ENCODE data around the gene MDFI. TPM values are rescaled to one million over a fixed set of nuclear protein-coding genes. Genes with fewer than 3 reads are reported as not detected.

The MDFI gene
- total and polyA plus RNA-seq, 2 donors = 6.2 to 7.8 TPM

- Histone ChIP-seq H3K4me3 (ENCODE audit: low read length in 2 of 2) (no peak overlapping the region), H3K9me3 (ENCODE audit: control insufficient read depth in 2 of 2, insufficient read depth in 1 of 2, low read length in 1 of 2) (no peaks in the 10 kb centered on the region), H3K36me3 (ENCODE audit: control insufficient read depth in 2 of 2, insufficient read depth in 2 of 2, low read length in 1 of 2) (no peaks in the 10 kb centered on the region), H3K27ac (ENCODE audit: low read depth in 1 of 2, low read length in 1 of 2) (peak overlapping the region in 1 of 2 donors; percentile 77), H3K27me3 (ENCODE audit: control insufficient read depth in 2 of 2, insufficient read depth in 1 of 2, low read length in 1 of 2) (no peaks in the 10 kb centered on the region), H3K4me1 (ENCODE audit: control insufficient read depth in 2 of 2, insufficient read depth in 2 of 2, low read length in 2 of 2) (peaks cover 10 to 26% of the 10 kb centered on the region in 2 donors)
- 79% methylated on average over 18 of the region's 18 CpGs for WGBS
- peak in 1 of 9 donors; percentile 54 for DNase-seq (ENCODE audit: low read depth in 6 of 9, low spot score in 9 of 9)
These were observed 13.5 kb upstream of the MDFI start for GRCh38 chr6:41624621-41625380.

DNA sequence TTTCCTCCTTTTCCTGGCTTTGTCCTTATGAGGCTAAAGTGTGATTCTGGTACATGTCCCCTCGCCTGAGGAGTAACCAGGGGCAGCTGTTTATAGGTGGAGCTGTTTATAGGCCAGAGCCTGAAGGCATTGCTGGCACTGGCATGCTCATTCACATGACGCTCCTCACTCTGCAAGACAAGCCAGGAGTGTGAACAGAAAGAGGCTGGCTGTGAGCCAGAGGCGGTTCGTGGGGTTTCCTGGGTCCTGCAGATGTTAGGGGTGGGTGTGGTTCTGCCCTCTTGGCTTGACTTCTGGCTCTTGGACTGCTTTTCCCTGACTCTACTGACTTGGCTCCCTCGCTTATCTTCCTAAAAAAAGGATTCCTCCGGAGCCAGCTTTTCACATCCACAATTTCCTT, 12.8 kb upstream of the MDFI start:
- DNase-seq (ENCODE audit: low read depth in 6 of 9, low spot score in 9 of 9) = peak in 2 of 9 donors; percentile 22 to 61
- WGBS = 50% methylated on average over 6 of the region's 6 CpGs
- H3K4me1 ChIP-seq (ENCODE audit: control insufficient read depth in 2 of 2, insufficient read depth in 2 of 2, low read length in 2 of 2) = peaks cover 10 to 26% of the 10 kb centered on the region in 2 donors
- H3K36me3 ChIP-seq (ENCODE audit: control insufficient read depth in 2 of 2, insufficient read depth in 2 of 2, low read length in 1 of 2) = no peaks in the 10 kb centered on the region
- H3K4me3 ChIP-seq (ENCODE audit: low read length in 2 of 2) = no peak overlapping the region
- H3K9me3 ChIP-seq (ENCODE audit: control insufficient read depth in 2 of 2, insufficient read depth in 1 of 2, low read length in 1 of 2) = no peaks in the 10 kb centered on the region
- no peaks in the 10 kb centered on the region for H3K27me3 ChIP-seq (ENCODE audit: control insufficient read depth in 2 of 2, insufficient read depth in 1 of 2, low read length in 1 of 2)
- peak overlapping the region in 1 of 2 donors; percentile 77 for H3K27ac ChIP-seq (ENCODE audit: low read depth in 1 of 2, low read length in 1 of 2)

GRCh38 chr6:41626022-41626421, 12.2 kb upstream of the MDFI start:
- DNase-seq (ENCODE audit: low read depth in 6 of 9, low spot score in 9 of 9) = no peak
- H3K36me3 ChIP-seq (ENCODE audit: control insufficient read depth in 2 of 2, insufficient read depth in 2 of 2, low read length in 1 of 2) = no peaks in the 10 kb centered on the region
- H3K4me1 ChIP-seq (ENCODE audit: control insufficient read depth in 2 of 2, insufficient read depth in 2 of 2, low read length in 2 of 2) = peaks cover 10 to 26% of the 10 kb centered on the region in 2 donors
- WGBS = 98% methylated on average over 4 of the region's 4 CpGs
- peaks cover 0 to 2% of the 10 kb centered on the region in 2 donors for H3K27me3 ChIP-seq (ENCODE audit: control insufficient read depth in 2 of 2, insufficient read depth in 1 of 2, low read length in 1 of 2)
- H3K4me3 ChIP-seq (ENCODE audit: low read length in 2 of 2) = no peak overlapping the region
- H3K9me3 ChIP-seq (ENCODE audit: control insufficient read depth in 2 of 2, insufficient read depth in 1 of 2, low read length in 1 of 2) = no peaks in the 10 kb centered on the region
- no peak overlapping the region for H3K27ac ChIP-seq (ENCODE audit: low read depth in 1 of 2, low read length in 1 of 2)

DNA sequence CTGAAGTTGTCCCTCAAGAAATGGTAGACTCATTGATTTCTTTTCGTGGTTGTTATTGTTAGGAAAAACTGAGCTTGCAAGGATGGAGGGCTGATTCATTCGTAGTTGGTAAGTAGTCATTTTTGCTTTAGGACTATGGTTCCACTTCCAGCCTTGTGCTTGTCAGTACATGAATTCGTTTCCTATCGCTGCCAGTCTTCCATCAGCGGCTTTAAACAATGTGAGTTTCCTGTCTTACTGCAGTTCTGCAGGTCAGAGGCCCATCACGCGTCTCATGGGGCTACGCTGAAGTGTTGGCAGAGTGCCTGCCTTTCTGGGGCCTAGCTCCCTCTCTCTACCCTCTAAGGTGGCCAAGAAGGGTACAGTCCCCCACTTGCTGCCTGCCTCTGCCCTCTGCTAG, 11.4 kb upstream of the MDFI start:
- peaks cover 10 to 26% of the 10 kb centered on the region in 2 donors for H3K4me1 ChIP-seq (ENCODE audit: control insufficient read depth in 2 of 2, insufficient read depth in 2 of 2, low read length in 2 of 2)
- DNase-seq (ENCODE audit: low read depth in 6 of 9, low spot score in 9 of 9) = peak in 1 of 9 donors; percentile 56
- no peak overlapping the region for H3K4me3 ChIP-seq (ENCODE audit: low read length in 2 of 2)
- peak overlapping the region in 1 of 2 donors; percentile 26 for H3K27ac ChIP-seq (ENCODE audit: low read depth in 1 of 2, low read length in 1 of 2)
- H3K9me3 ChIP-seq (ENCODE audit: control insufficient read depth in 2 of 2, insufficient read depth in 1 of 2, low read length in 1 of 2) = no peaks in the 10 kb centered on the region
- WGBS = 41% methylated on average over 8 of the region's 8 CpGs
- H3K27me3 ChIP-seq (ENCODE audit: control insufficient read depth in 2 of 2, insufficient read depth in 1 of 2, low read length in 1 of 2) = peaks cover 0 to 5% of the 10 kb centered on the region in 2 donors
- H3K36me3 ChIP-seq (ENCODE audit: control insufficient read depth in 2 of 2, insufficient read depth in 2 of 2, low read length in 1 of 2) = no peaks in the 10 kb centered on the region

DNA sequence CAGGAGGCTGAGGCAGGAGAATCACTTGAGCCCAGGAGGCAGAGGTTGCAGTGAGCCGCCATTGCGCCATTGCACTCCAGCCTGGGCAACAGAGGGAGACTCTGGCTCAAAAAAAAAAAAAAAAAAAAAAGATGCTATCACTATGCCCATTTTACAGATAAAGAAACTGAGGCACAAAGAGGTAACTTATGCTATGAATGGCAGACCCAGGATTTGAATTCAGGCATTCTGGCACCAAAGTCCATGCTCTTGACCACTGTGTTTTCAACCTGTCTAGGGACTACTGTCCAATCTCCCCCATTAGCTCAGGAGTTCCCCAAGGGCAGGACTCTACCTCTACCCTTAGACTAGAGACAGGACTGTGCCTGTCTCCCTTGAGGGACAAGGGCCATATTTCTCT, 9.1 kb upstream of the MDFI start:
- no peak for DNase-seq (ENCODE audit: low read depth in 6 of 9, low spot score in 9 of 9)
- Histone ChIP-seq H3K4me1 (ENCODE audit: control insufficient read depth in 2 of 2, insufficient read depth in 2 of 2, low read length in 2 of 2) (peaks cover 10 to 26% of the 10 kb centered on the region in 2 donors), H3K4me3 (ENCODE audit: low read length in 2 of 2) (no peak overlapping the region), H3K9me3 (ENCODE audit: control insufficient read depth in 2 of 2, insufficient read depth in 1 of 2, low read length in 1 of 2) (no peaks in the 10 kb centered on the region), H3K27me3 (ENCODE audit: control insufficient read depth in 2 of 2, insufficient read depth in 1 of 2, low read length in 1 of 2) (peaks cover 0 to 14% of the 10 kb centered on the region in 2 donors), H3K27ac (ENCODE audit: low read depth in 1 of 2, low read length in 1 of 2) (no peak overlapping the region), H3K36me3 (ENCODE audit: control insufficient read depth in 2 of 2, insufficient read depth in 2 of 2, low read length in 1 of 2) (no peaks in the 10 kb centered on the region)
- 100% methylated on average over 2 of the region's 2 CpGs for WGBS

DNA sequence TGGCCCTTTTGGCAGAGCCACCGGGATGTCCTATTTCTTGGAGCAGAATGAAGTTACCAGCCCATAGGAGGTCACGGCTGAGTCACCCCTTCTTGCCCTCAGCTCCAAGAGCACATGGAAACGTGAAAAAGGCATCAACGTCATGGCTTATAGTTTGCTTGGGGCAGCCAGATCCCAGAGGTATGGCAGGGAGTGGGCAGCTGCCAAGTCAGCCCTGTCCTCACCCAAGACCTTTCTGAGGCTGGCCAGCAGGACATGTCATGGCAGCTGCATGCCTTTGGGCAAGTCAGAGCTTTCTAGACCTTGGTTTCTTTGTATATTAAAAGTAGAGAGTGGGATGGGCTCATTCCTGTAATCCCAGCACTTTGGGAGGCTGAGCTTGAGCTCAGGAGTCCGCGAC, 8.2 kb upstream of the MDFI start:
- Histone ChIP-seq H3K4me3 (ENCODE audit: low read length in 2 of 2) (no peak overlapping the region), H3K36me3 (ENCODE audit: control insufficient read depth in 2 of 2, insufficient read depth in 2 of 2, low read length in 1 of 2) (no peaks in the 10 kb centered on the region), H3K27ac (ENCODE audit: low read depth in 1 of 2, low read length in 1 of 2) (no peak overlapping the region), H3K4me1 (ENCODE audit: control insufficient read depth in 2 of 2, insufficient read depth in 2 of 2, low read length in 2 of 2) (peaks cover 10 to 20% of the 10 kb centered on the region in 2 donors), H3K9me3 (ENCODE audit: control insufficient read depth in 2 of 2, insufficient read depth in 1 of 2, low read length in 1 of 2) (no peaks in the 10 kb centered on the region), H3K27me3 (ENCODE audit: control insufficient read depth in 2 of 2, insufficient read depth in 1 of 2, low read length in 1 of 2) (peaks cover 5 to 23% of the 10 kb centered on the region in 2 donors)
- DNase-seq (ENCODE audit: low read depth in 6 of 9, low spot score in 9 of 9) = no peak
- WGBS = 98% methylated on average over 6 of the region's 6 CpGs

DNA sequence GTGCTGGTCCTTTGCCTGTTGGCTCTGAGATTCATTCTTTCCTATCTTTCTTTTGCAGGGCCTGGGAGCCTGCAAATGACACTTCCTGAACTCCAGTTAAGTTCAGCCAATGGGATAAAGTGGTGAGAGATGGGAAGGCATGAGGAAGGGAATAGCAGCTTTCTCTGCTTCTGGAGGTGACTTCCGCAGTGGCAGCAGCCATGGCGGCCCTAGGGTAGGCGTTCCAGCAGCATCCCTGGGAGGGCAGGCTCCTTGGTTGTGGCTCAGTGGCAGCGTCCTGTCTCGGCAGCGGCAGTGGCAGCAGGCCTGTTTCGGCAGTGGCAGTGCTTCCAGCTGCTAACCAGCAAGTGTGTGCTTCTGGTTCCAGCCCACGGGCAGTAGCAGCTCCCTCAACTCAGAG, 7.3 kb upstream of the MDFI start:
- peaks cover 4 to 11% of the 10 kb centered on the region in 2 donors for H3K4me1 ChIP-seq (ENCODE audit: control insufficient read depth in 2 of 2, insufficient read depth in 2 of 2, low read length in 2 of 2)
- no peak for DNase-seq (ENCODE audit: low read depth in 6 of 9, low spot score in 9 of 9)
- H3K27ac ChIP-seq (ENCODE audit: low read depth in 1 of 2, low read length in 1 of 2) = no peak overlapping the region
- H3K4me3 ChIP-seq (ENCODE audit: low read length in 2 of 2) = no peak overlapping the region
- H3K27me3 ChIP-seq (ENCODE audit: control insufficient read depth in 2 of 2, insufficient read depth in 1 of 2, low read length in 1 of 2) = peaks cover 9 to 32% of the 10 kb centered on the region in 2 donors
- no peaks in the 10 kb centered on the region for H3K9me3 ChIP-seq (ENCODE audit: control insufficient read depth in 2 of 2, insufficient read depth in 1 of 2, low read length in 1 of 2)
- WGBS = 97% methylated on average over 8 of the region's 8 CpGs
- H3K36me3 ChIP-seq (ENCODE audit: control insufficient read depth in 2 of 2, insufficient read depth in 2 of 2, low read length in 1 of 2) = no peaks in the 10 kb centered on the region

DNA sequence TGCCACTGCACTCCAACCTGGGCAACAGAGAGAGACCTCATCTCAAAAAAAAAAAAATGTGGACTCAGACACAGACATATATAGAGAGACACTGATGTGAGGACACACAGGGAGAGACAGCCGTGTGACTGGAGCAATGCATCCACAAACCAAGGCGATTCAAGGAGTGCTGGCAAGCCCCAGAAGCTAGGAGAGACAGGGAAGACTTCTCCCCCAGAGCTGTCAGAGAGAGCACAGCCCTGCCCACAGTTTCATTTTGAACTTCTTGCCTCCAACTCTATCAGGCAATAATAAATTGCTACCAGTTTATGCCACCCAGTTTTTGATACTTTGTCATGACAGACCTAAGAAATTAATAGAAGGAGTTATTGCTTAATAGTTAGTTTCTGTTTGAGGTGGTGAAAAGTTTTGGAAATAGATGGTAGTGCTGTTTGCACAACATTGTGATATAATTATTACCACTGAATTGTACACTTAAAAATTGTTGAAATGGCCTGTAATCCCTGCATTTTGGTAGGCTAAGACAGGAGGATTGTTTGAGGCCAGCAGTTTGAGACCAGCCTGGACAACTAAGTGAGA, 5.1 kb upstream of the MDFI start:
- Histone ChIP-seq H3K9me3 (ENCODE audit: control insufficient read depth in 2 of 2, insufficient read depth in 1 of 2, low read length in 1 of 2) (peaks cover 0 to 3% of the 10 kb centered on the region in 2 donors), H3K36me3 (ENCODE audit: control insufficient read depth in 2 of 2, insufficient read depth in 2 of 2, low read length in 1 of 2) (no peaks in the 10 kb centered on the region), H3K4me3 (ENCODE audit: low read length in 2 of 2) (no peak overlapping the region), H3K4me1 (ENCODE audit: control insufficient read depth in 2 of 2, insufficient read depth in 2 of 2, low read length in 2 of 2) (peaks cover under 1 to 8% of the 10 kb centered on the region in 2 donors), H3K27me3 (ENCODE audit: control insufficient read depth in 2 of 2, insufficient read depth in 1 of 2, low read length in 1 of 2) (peaks cover 30 to 54% of the 10 kb centered on the region in 2 donors), H3K27ac (ENCODE audit: low read depth in 1 of 2, low read length in 1 of 2) (no peak overlapping the region)
- DNase-seq (ENCODE audit: low read depth in 6 of 9, low spot score in 9 of 9) = no peak
- 95% methylated on average over 2 of the region's 2 CpGs for WGBS

DNA sequence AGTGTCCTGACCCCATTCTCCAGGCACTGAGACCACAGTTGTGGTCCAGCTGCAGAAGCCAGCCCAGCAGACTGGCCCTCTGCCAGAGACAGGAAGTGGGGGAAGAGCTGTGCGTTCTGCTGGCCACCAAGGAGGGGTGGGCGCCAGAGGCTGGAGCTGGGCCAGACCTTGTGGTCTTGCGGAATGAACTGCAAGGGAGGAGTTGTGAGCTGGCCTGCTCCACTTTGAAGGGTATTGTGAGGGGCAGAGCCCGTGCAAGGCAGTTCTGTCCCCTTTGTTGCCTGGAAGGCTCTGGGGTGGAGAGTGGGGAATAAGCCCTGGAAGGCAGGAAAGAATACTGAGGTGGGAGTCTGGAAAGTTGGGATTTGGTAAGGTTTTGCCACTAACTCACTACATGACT, 3.6 kb upstream of the MDFI start:
- H3K27ac ChIP-seq (ENCODE audit: low read depth in 1 of 2, low read length in 1 of 2) = no peak overlapping the region
- no peak overlapping the region for H3K4me3 ChIP-seq (ENCODE audit: low read length in 2 of 2)
- no peaks in the 10 kb centered on the region for H3K36me3 ChIP-seq (ENCODE audit: control insufficient read depth in 2 of 2, insufficient read depth in 2 of 2, low read length in 1 of 2)
- peaks cover 3 to 15% of the 10 kb centered on the region in 2 donors for H3K4me1 ChIP-seq (ENCODE audit: control insufficient read depth in 2 of 2, insufficient read depth in 2 of 2, low read length in 2 of 2)
- WGBS = 44% methylated on average over 4 of the region's 4 CpGs
- H3K9me3 ChIP-seq (ENCODE audit: control insufficient read depth in 2 of 2, insufficient read depth in 1 of 2, low read length in 1 of 2) = peaks cover 0 to 3% of the 10 kb centered on the region in 2 donors
- no peak for DNase-seq (ENCODE audit: low read depth in 6 of 9, low spot score in 9 of 9)
- H3K27me3 ChIP-seq (ENCODE audit: control insufficient read depth in 2 of 2, insufficient read depth in 1 of 2, low read length in 1 of 2) = peaks cover 45 to 69% of the 10 kb centered on the region in 2 donors
